HG02678 (cell line): ENCODE results near the gene RARS1.

Experiments
- ATAC-seq: cut with Tn5 transposase; IDR thresholded peaks from one replicate; pipeline ENCODE4 v1.9.1; 2021; ENCODE audit warnings: mild to moderate bottlenecking, moderate library complexity; ENCODE audit not compliant: unreplicated experiment

Gene RARS1

DNA sequence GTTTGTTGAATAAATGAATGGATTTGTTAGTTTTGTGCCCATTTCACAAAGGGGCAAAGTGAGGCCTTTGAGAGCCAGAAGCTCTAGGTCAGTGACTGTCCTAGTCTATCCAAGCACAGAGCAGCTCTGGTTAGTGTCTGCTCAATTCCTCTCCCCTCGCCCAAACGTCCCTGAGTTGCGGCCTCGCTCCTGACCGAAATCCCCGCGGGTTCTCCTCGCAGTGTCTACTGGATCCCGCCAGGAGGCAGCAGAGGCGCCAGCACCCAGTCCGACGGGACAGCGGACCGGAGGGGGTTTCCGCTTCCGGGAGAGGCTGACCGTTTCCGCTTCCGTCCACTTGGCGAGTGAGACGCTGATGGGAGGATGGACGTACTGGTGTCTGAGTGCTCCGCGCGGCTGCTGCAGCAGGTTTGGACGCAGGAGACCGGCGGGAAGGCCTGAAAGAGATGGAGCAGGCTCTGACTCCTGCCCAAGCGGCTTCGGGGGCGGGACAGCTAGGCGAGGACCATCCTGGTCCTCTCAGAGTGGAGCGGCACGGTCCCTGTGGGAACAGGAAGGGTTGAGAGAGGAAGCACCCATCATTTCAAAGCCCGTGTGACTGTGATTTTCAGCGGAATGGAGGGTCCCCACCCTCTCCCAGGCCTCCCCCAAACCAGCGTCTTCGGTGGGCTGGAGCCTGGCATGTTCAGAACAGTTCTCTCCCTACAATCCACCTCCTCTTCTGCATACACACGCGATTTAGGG is at the start of gene RARS1:
RARS1 (plus strand) TSS at position 336 of the 744 bp plus-strand sequence; CDS start at position 364, 28 bp downstream.
- ATAC-seq, result peak; percentile 85

DNA sequence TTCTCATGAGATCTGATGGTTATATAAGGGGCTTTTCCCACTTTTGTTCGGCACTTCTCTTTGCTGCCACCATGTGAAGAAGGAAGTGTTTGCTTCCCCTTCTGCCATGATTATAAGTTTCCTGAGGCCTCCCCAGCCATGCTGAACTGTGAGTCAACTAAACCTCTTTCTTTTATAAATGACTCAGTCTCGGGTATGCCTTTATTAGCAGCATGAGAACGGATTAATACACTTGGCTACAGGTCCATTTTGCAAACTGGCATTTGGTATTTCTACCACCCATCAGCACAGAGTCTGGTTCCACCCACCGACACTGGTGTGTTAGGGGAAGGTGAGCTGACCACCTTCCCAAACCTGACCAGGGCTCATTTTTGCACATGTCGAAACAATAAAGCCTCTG is 47.9 kb upstream of the RARS1 start:
- no peak for ATAC-seq

DNA sequence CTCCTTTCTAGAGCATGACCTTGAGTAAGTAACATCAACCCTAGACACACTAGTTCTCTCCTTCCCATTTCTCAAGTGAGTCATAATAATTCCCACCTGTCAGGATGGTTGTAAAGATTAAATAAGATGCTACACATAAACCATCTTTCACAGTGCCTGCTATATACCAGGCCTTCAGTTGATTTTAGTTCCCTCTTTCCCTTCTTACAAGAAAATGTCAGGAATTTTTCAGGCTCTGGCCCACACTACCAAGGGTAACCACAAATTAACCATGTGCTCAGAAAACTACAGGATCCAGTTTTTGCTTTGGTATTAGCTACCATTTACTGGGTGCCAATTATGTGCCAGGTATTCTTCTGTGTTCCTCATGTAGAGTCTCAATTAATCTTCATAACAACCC is 42.7 kb upstream of the RARS1 start:
- no peak for ATAC-seq

DNA sequence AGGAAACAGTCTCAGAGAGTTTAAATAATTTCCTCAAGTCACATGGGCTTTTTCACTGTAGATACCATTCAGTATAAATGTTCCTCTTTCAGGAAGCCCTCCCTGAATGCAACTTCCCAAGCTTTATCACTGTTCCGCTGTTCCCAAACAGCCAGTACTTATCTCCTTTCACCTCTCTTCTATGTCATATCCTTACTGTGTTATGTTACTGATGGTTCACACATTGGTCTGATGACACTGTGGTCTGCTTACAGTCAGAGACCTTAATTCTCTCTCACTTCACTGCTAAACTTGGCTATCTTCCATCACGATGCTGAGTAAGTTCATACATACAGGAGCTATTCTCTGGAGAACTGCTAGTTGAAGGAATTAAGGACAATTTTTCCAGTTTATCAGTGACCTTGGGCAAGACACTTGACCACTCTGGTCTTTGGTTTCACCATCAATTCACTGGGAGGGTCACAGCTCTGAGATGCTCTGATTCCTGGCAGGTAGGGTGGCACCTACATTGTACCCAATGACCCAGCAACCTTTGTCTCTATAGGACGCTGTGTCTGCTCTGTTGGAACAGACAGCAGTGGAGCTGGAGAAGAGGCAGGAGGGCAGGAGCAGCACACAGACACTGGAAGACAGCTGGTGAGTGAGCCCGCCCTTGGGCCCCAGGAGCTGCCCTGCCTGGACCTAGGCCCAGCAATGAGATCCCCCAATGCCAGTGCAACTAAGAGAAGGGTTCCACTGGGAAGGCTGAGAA is 42.1 kb upstream of the RARS1 start:
- ATAC-seq, result no peak

DNA sequence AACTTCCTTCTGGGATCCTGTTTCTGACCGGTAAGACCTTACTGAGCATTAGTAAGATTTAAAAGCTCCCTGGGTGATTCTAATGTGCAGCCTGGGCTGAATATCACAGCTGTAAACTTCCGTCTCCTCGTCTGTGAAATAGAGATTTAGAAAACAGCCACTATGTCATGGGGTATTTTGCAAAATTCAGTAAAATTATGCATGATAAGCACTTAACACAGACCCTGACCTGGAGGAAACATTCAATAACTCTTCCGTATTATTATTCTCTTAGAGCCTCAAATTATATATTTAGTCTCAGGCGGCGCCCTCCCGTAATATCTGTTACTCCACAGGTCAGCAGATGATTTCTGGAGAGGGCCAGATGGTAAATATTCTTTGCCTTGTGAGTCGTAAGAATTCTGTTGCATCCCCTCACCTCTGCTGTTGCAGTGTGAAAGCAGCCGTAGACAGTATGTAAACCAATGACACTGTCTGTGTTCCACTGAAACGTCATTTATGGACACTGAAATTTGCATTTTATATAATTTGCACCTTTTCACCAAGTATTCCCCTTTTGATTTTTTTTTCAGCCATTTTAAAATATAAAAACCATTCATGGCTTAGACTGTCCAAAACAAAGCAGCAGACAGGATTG is 39.2 kb upstream of the RARS1 start:
- no peak for ATAC-seq

DNA sequence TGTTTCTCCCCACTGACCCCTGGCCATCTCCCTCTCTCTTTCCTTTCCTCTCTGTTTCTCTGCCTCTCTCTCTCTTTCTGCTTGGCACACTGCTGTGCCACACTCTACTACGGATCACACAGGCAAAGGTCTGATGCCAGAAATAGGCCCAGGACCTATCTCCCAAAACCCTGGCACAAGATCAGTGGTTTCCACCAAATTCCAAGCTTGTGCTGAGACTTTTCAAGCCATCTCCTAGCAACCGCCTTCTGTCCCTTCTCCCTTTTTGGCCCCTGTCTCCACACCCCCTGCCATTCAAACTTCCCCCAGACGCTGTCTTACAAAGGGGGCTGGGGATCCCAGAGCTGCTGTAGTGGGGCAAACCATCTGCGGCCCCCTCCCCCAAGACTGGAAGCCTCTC is 38.5 kb upstream of the RARS1 start:
- ATAC-seq, result no peak

DNA sequence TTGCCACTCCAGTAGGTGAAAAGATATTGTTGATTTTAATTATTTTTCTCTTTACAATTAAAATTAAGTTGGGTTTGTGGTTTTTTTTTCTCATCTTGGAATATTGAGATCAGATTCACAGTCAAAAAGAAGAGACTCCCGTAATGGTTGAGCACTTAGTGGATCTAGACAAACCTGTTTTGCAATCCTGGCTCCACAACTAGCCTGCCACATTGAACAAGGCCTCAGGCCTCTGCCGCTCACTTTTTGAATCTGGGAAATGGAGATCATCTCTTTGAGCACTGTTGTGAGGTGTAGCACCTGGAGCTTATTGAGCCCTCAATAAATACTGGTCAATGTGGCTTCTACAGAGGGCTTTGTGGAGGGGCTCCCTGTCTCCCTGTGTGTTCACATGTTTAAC is 37.1 kb upstream of the RARS1 start:
- no peak for ATAC-seq

DNA sequence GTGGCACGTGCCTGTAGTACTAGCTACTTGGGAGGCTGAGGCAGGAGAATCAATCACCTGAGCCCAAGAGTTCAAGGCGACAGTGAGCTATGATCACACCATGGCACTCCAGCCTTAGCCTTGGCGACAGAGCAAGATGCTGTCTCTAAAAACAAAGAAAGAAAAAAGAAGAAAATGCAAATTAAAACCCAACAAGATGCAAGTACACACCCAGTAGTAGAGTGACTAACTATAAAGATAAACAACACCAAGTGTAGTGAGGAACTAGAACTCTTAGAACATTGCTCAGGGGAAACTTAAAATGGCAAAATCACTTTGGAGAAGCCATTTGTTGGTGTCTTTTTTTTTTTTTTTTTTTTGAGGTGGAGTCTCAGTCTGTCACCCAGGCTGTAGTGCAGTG is 34.7 kb upstream of the RARS1 start:
- ATAC-seq, result no peak

DNA sequence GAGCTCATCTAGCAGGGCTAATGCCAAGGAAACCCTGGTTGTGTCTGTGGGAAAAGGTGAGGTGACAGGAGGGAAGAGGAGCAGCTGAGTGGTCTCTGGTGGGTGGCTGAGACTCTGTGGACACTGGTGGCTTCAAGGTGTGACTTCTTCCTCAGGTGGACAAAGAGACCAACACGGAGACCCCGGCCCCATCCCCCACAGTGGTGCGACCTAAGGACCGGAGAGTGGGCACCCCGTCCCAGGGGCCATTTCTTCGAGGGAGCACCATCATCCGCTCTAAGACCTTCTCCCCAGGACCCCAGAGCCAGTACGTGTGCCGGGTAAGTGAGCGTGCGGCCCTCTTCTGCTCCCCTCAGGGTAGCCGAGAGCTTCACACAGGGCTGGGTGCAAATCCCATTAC is 31.1 kb upstream of the RARS1 start:
- no peak for ATAC-seq

DNA sequence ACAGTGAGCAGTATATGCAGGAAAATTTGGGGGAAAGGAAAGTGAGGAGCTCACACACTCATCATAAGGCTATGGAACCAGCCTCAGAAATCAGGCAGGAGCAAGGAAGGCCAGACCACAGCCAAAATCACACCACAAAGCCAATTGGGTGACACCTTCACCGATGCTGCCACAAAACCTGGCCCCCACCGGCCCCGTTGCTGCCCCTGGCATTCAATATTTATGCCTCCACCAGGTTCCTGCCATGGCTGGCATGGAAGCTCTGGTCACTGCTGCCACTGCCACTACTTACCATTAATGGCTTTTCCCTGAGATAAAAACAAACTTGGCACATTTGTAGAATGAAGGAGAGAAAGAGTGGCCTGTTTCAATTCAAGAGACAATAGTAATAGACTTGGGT is 28.7 kb upstream of the RARS1 start:
- no peak for ATAC-seq

DNA sequence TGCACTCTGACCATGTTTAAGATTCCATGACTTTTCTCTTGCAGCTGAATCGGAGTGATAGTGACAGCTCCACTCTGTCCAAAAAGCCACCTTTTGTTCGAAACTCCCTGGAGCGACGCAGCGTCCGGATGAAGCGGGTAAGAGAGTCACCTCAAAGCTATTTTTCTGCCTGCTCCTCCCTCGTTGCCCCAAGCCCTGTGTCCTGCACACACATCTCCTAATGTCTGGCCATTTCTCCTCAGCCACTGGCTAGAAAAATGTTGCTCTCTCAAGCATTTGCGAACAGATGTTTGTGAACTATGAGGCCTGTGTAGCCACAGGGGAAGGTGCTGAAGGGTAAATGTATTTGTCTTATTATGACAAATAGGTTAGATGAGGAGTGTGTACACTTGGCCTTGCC is 25.7 kb upstream of the RARS1 start:
- no peak for ATAC-seq

DNA sequence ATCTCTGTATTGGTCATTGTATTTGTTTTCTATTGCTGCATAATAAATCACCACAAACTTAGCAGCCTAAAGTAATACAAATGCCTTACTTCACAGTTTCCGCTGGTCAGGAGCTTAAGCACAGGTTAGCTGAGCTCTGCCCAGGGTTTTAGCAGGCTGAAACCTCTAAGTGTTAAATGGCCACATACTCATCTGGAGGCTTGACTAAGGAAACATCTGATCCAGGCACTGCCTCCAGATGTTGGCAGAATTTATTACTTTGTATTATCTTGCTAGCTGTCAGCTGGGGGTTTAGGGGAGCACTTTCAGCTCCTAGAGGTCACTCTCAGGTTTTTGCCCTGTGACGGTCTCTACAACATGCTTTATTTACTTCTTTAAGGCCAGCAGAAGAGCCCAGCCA is 23.2 kb upstream of the RARS1 start:
- ATAC-seq, result no peak

DNA sequence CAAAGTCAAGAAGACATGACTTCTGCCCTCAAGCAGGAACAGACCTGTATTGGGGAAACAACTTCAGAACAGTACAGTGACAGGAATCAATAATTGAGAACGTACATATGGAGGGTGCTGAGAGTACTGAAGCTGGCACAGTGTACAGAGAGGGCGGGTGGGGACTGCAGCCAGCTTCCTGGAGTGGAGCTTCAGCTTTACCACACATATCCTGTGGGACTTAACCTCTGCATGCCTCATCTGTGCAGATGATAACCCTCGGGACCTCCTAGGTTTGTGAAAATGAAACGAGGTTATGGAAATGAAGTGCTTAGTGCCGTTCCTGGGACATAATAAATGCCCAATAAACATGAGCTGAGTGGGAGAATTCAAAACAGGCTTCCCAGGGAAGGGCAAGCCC is 22.1 kb upstream of the RARS1 start:
- no peak for ATAC-seq

DNA sequence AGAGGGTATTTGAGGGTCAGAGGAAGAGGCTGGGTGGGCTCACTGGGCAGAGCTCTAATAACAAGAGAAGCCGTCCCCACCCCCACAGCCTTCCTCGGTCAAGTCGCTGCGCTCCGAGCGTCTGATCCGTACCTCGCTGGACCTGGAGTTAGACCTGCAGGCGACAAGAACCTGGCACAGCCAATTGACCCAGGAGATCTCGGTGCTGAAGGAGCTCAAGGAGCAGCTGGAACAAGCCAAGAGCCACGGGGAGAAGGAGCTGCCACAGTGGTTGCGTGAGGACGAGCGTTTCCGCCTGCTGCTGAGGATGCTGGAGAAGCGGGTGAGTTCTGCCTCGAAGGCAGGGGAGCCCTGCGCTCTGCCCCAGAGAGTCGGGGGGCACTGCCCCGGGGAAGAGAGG is 21.6 kb upstream of the RARS1 start:
- no peak for ATAC-seq

DNA sequence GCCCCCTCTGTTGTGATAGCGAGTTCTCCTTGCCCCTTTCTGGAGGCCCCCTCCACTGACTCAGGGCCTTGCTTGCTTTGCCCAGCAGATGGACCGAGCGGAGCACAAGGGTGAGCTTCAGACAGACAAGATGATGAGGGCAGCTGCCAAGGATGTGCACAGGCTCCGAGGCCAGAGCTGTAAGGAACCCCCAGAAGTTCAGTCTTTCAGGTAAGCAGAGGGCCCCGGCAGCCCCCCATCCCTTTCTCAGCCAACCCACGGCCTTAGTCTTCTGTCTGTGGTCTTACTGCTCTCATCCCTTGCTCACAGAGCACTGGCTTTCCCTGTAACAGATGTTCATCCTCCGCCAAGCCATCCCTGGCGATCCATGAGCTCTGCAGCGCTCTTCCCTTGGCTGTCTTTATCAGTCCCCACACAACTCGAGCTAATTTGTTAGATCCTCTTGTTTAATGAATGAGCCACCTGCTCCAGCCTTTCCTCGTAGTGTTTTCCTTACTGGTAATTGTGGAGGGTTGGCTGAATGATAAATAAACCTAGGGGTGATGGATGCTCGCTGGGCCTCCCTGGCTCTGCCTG is 18.4 kb upstream of the RARS1 start:
- ATAC-seq, result no peak

DNA sequence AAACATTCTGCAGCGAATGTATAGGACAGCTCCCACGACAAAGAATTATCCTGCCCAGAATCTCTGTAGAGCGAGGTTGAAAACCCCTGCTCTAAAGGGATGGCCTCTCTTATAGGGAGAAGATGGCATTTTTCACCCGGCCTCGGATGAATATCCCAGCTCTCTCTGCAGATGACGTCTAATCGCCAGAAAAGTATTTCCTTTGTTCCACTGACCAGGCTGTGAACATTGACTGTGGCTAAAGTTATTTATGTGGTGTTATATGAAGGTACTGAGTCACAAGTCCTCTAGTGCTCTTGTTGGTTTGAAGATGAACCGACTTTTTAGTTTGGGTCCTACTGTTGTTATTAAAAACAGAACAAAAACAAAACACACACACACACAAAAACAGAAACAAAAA is 17.4 kb upstream of the RARS1 start:
- ATAC-seq, result no peak

DNA sequence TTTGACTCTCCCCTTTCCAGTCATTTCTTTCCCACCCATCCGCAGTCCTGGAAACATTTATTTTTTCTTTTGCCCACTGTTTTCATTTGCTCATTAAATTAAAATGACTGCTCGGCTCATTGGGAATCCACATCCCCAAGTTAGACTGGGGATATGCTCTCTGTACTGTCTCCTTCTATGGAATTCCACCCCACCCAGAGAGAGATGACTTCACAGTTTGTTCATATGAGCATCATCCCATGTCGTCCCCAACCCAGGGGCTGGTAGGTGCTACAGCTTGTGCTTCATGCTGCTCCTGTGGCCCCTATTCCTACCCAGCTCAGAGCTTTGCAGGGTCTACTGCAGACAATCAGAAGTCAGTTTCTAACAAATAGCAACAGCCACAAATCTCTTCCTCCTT is 16.5 kb upstream of the RARS1 start:
- no peak for ATAC-seq

DNA sequence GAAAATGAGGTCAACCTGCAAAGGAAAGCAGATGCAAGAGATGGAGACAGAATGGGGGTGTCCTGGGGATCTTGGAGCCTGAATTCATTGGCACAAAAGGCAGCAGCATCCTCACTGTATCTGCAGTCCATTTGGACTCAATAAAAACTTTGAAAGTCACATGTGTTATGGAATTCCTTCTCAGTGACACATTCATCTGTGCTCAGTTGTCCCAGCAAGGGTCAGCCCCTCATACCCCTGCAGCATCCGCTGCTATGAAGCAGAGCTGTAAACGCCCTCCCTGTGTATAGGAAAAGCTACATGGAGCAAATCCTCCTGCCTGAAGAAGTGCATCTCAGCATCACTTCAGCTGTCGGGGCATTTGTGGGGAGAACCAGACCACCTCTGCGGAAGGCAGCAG is 14.5 kb upstream of the RARS1 start:
- ATAC-seq, result no peak

DNA sequence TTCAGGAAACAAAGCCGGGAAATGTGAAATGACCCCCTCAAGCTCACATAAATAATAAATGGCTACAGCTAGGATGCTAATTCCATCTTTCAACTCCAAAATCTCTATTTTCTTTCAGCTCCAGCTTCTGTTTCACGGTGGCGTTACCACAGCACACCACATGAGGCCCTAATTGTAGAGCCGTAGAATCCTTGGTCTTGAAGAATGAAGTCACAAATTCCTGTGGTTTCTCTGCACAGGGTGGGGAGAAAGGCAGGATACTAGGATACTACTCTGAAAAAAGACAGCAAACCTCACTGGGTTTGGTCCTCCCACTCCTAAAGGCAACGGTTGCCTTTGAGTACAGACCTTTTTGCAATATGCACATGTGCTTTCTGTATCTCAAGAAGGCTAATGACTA is 13.9 kb upstream of the RARS1 start:
- ATAC-seq, result no peak

DNA sequence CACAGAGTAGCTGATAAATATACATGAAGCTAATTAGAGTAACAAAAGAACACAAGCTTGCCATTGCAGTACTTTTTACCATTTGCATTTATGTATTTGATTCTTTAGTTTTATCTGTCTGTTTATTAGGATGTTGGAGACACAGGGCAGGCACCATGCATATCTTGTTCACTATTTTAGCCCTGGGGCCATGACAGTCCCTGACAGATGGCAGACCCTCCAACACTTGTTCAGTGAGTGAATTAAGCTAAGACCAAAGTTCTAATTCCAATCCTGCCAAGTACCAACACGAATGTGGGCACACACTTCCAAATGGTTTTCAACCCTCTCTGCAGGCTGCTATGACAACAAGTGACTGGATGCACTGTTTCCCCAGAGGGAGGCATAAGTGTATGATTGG is 12.0 kb upstream of the RARS1 start:
- ATAC-seq, result no peak

DNA sequence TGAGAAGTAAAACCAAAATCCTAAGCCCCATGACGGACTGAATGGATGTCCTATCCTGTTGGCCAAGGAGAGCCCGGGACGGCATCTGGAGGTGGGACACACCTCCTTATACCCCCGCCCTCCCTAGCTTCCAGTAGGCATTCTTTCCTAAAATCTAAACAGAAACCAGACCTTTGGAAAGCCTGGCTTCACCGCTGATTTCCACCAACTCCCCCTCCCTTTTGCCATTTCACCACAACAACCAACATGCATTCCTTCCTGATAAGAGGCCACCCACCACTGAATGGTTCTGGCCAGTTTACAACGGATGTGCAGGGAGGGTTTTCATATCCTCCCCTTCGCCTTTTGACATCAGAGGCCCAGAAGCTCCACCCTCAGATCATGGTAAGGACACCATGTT is 9.2 kb upstream of the RARS1 start:
- ATAC-seq, result no peak

DNA sequence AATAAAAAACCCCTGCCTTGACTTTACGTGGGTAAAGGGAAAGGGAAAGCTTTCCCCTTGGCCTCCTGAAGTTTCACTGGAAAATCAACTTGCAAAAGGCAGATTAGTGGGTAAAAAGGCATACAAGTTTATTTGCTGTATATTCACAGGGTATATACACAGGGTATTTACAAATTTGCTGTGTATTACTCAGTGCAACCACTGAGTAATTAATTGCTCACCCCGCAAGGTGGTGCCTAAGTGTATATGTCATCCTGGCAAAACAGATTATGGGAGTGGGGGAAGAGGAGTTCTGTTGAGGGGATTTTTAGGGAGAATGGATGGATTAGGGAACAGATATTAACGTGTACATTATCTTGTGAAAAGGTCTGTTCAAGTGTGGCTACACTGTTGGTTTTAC is 7.1 kb upstream of the RARS1 start:
- ATAC-seq, result no peak
